HT-29 (cell line): ENCODE measurements around the gene ARSD. TPM values are rescaled to one million over a fixed set of nuclear protein-coding genes. Genes with fewer than 3 reads are reported as not detected.

Experiments used
- DNase-seq: peaks from one replicate; pipeline ENCODE4 v3.0.0-alpha.2; 2015; ENCODE audit warnings: low spot score
- total RNA-seq: library from RNA; depleted of rRNA; stranded (reverse); fragments of >200 nt; shearing (Covaris generic); gene quantifications from 2 replicates; pipeline ENCODE4 v1.2.3, GENCODE V29; 2014; rRNA removed

The ARSD gene
- total RNA-seq, 1 experiment from 2014 or later: 35.2 TPM

DNA sequence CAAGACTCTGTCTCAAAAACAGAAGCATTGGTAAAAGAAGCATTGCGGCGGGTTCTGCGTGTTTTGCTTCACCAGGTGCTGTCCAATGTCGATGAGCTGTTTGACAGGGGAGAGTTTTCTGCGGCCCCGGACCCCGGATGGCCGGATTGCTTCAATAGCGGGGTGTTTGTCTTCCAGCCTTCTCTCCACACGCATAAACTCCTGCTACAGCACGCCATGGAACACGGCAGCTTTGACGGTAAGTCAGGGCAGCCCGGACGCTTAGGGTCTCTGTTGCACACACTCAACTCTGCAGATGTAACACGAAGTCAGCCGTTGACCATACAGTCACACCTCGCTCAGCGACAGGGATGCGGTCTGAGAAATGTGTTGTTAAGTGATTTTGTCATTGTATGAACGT is 74.2 kb downstream of the ARSD start:
- DNase-seq: no peak

Other genes starting within 250 kb of the ARSD start
- 0.44 and 2.4 TPM in 2 replicates for gene CD99, start 238.0 kb downstream of the ARSD start, total RNA-seq
- gene XG, start 177.3 kb downstream of the ARSD start, total RNA-seq: not detected in 2 replicates
- 0.29 TPM in 1 of 2 replicates, not detected in the other for gene GYG2, start 100.4 kb downstream of the ARSD start, total RNA-seq
- gene ARSH, start 77.2 kb upstream of the ARSD start, total RNA-seq: 0.08 and 0.23 TPM in 2 replicates
- not detected in 2 replicates for gene ARSF, start 112.1 kb upstream of the ARSD start, total RNA-seq